ENCODE data around the gene MOB2.

The MOB2 gene

GRCh38 chr11:1531449-1532013, 45.0 kb upstream of the MOB2 start:
- no peak overlapping the region for H3K4me3 ChIP-seq (ENCODE audit: low read depth, low read length)
- no peak for DNase-seq (ENCODE audit: low read depth)

GRCh38 chr11:1530686-1531448, 44.3 kb upstream of the MOB2 start:
- TF ChIP-seq CTCF (IDR thresholded peaks at IDR 0.05; ENCODE audit: control insufficient read depth, extremely low read depth, insufficient read depth): no peak
- no peak overlapping the region for H3K4me3 ChIP-seq (ENCODE audit: low read depth, low read length)
- no peak for DNase-seq (ENCODE audit: low read depth)

More at GRCh38 chr11:1531449-1532013, 45.0 kb upstream of the MOB2 start:
- TF ChIP-seq CTCF (IDR thresholded peaks at IDR 0.05; ENCODE audit: control insufficient read depth, extremely low read depth, insufficient read depth): no peak

- no peak overlapping the region for H3K4me3 ChIP-seq (ENCODE audit: low read depth, low read length)
- DNase-seq (ENCODE audit: low read depth): no peak
- TF ChIP-seq CTCF (IDR thresholded peaks at IDR 0.05; ENCODE audit: control insufficient read depth, extremely low read depth, insufficient read depth): no peak
These were observed 43.2 kb upstream of the MOB2 start for GRCh38 chr11:1529774-1530173.

- DNase-seq (ENCODE audit: low read depth): no peak
- TF ChIP-seq CTCF (IDR thresholded peaks at IDR 0.05; ENCODE audit: control insufficient read depth, extremely low read depth, insufficient read depth): no peak
- H3K4me3 ChIP-seq (ENCODE audit: low read depth, low read length): no peak overlapping the region
These were observed 42.7 kb upstream of the MOB2 start for GRCh38 chr11:1529286-1529685.

GRCh38 chr11:1528710-1529109, 42.1 kb upstream of the MOB2 start:
- no peak overlapping the region for H3K4me3 ChIP-seq (ENCODE audit: low read depth, low read length)
- no peak for DNase-seq (ENCODE audit: low read depth)
- no peak for TF ChIP-seq CTCF (IDR thresholded peaks at IDR 0.05; ENCODE audit: control insufficient read depth, extremely low read depth, insufficient read depth)

GRCh38 chr11:1526785-1527184, 40.2 kb upstream of the MOB2 start:
- no peak overlapping the region for H3K4me3 ChIP-seq (ENCODE audit: low read depth, low read length)
- TF ChIP-seq CTCF (IDR thresholded peaks at IDR 0.05; ENCODE audit: control insufficient read depth, extremely low read depth, insufficient read depth): no peak
- DNase-seq (ENCODE audit: low read depth): no peak
